ENCODE data around the gene C1orf167.

Gene C1orf167

GRCh38 chr1:11778336-11778735 lies 16.3 kb downstream of the C1orf167 start:
- no peak for TF ChIP-seq CTCF (IDR thresholded peaks at IDR 0.05)

- no peak for TF ChIP-seq CTCF (IDR thresholded peaks at IDR 0.05)
These were observed 17.0 kb downstream of the C1orf167 start for GRCh38 chr1:11778844-11779623.

- TF ChIP-seq CTCF (IDR thresholded peaks at IDR 0.05), result no peak
These were observed 17.9 kb downstream of the C1orf167 start for GRCh38 chr1:11779715-11780379.

- no peak for TF ChIP-seq CTCF (IDR thresholded peaks at IDR 0.05)
These were observed 18.6 kb downstream of the C1orf167 start for GRCh38 chr1:11780380-11781147.

- no peak for TF ChIP-seq CTCF (IDR thresholded peaks at IDR 0.05)
These were observed 19.3 kb downstream of the C1orf167 start for GRCh38 chr1:11781297-11781696.

- no peak for TF ChIP-seq CTCF (IDR thresholded peaks at IDR 0.05)
These were observed 20.2 kb downstream of the C1orf167 start for GRCh38 chr1:11782127-11782708.

- no peak for TF ChIP-seq CTCF (IDR thresholded peaks at IDR 0.05)
These were observed 21.6 kb downstream of the C1orf167 start for GRCh38 chr1:11783556-11783955.
